Esophagus squamous epithelium (tissue), 5 donors: ENCODE measurements around the gene CAMTA1. TPM values are rescaled to one million over a fixed set of nuclear protein-coding genes. Genes with fewer than 3 reads are reported as not detected.
A peak's percentile ranks its signal among the peaks of the same experiment; 100 is the strongest.

Experiments
- DNase-seq: peaks from one replicate; lab custom pipeline; 2025; lab: John Stamatoyannopoulos, UW
- H3K27ac ChIP-seq, 4 donors: fragments of 200-600 bp; sonication (generic); one replicate each; pipeline ENCODE4 v1.5.1; 2016 to 2019; ENCODE audit warnings: mild to moderate bottlenecking in 1 of 4
- H3K27me3 ChIP-seq, 4 donors: fragments of 200-600 bp; sonication (generic); 1 replicate in 3 of 4; 2 replicates in 1 of 4; pipeline versions ENCODE4 v1.5.1 to v1.6.0; 2017 to 2021; ENCODE audit warnings: antibody characterized with exemption in 1 of 4
- H3K36me3 ChIP-seq, 3 donors: fragments of 200-600 bp; sonication (generic); one replicate each; pipeline ENCODE4 v1.5.1; 2016 to 2019
- H3K4me1 ChIP-seq, 3 donors: fragments of 200-600 bp; sonication (generic); one replicate each; pipeline ENCODE4 v1.5.1; 2017 to 2019
- H3K4me3 ChIP-seq, 4 donors: fragments of 200-600 bp; sonication (generic); 1 replicate in 3 of 4; 2 replicates in 1 of 4; pipeline ENCODE4 v1.5.1; 2016 to 2019; ENCODE audit warnings: mild to moderate bottlenecking in 2 of 4, moderate library complexity in 1 of 4
- H3K9me3 ChIP-seq, 3 donors: fragments of 200-600 bp; sonication (generic); one replicate each; pipeline ENCODE4 v1.5.1; 2016 to 2019
- CTCF ChIP-seq, 6 experiments: fragments of 450-650 bp in 4 of 6; fragments of 200-600 bp in 2 of 6; sonication (generic) in 2 of 6; IDR thresholded peaks; one replicate each; pipeline ENCODE4 v1.5.1; 2016 to 2019; ENCODE audit warnings: antibody characterized with exemption in 6 of 6, mild to moderate bottlenecking in 4 of 6, moderate library complexity in 4 of 6
- POLR2A ChIP-seq, 4 donors: fragments of 450-650 bp; IDR thresholded peaks; one replicate each; pipeline ENCODE4 v1.6.1; 2017; ENCODE audit warnings: antibody characterized with exemption in 4 of 4, mild to moderate bottlenecking in 4 of 4, moderate library complexity in 3 of 4
- WGBS, 2 donors: methylation state at CpG; one replicate each; pipeline ENCODE4 v1.1.5; 2018; 5-methylcytosine and 5-hydroxymethylcytosine counted together
- intact Hi-C: fragments of 100-400 bp; cut with DNase I; formaldehyde crosslinking; loops from one replicate; pipeline ENCODE4 v1.15.0; 2022
- total RNA-seq, 4 donors: library from RNA; depleted of rRNA; stranded (reverse); fragments of >200 nt; gene quantifications; one replicate each; pipeline ENCODE4 v1.1.0, GENCODE V29; 2016
- donor health status: DM: yes; HTN: yes; CAD: no.

Gene CAMTA1
- total RNA-seq, 4 donors from 2014 or later, result 31.3 to 77.4 (median 45.9) TPM

GRCh38 chr1:6960860-6961259, 175.6 kb downstream of the CAMTA1 start:
- DNase-seq, result no peak
- no peak for TF ChIP-seq POLR2A (IDR thresholded peaks at IDR 0.05)
- TF ChIP-seq CTCF (IDR thresholded peaks at IDR 0.05), result no peak
- 77 to 84% methylated on average over 3 of the region's 3 CpGs for WGBS, 2 donors

GRCh38 chr1:6961289-6961688, 176.0 kb downstream of the CAMTA1 start:
- no peak for TF ChIP-seq POLR2A (IDR thresholded peaks at IDR 0.05)
- no peak for TF ChIP-seq CTCF (IDR thresholded peaks at IDR 0.05)
- Histone ChIP-seq H3K4me3 (no peak overlapping the region), H3K4me1 (peaks cover 6 to 29% (median 9%) of the 10 kb centered on the region in 3 donors), H3K36me3 (no peaks in the 10 kb centered on the region), H3K9me3 (no peaks in the 10 kb centered on the region), H3K27me3 (peaks cover 0 to 84% (median 6%) of the 10 kb centered on the region in 4 donors), H3K27ac (no peak overlapping the region)
- 80 to 85% methylated on average over 6 of the region's 13 CpGs for WGBS, 2 donors
- intact Hi-C loops, result no loop called here
- no peak for DNase-seq

More at GRCh38 chr1:6960860-6961259, 175.6 kb downstream of the CAMTA1 start:
- H3K9me3 ChIP-seq, result no peaks in the 10 kb centered on the region
- no peak overlapping the region for H3K4me3 ChIP-seq
- no peak overlapping the region for H3K27ac ChIP-seq
- intact Hi-C loops, result no loop called here
- no peaks in the 10 kb centered on the region for H3K36me3 ChIP-seq
- peaks cover 6 to 29% (median 9%) of the 10 kb centered on the region in 3 donors for H3K4me1 ChIP-seq
- peaks cover 0 to 84% (median 6%) of the 10 kb centered on the region in 4 donors for H3K27me3 ChIP-seq

GRCh38 chr1:6961905-6962477, 176.7 kb downstream of the CAMTA1 start:
- 0 to 18% methylated on average over 5 to 6 of the region's 31 CpGs for WGBS, 2 donors
- Histone ChIP-seq H3K27ac (no peak overlapping the region), H3K4me1 (peaks cover 6 to 29% (median 9%) of the 10 kb centered on the region in 3 donors), H3K27me3 (peaks cover 0 to 83% (median 6%) of the 10 kb centered on the region in 4 donors), H3K4me3 (peak overlapping the region in 1 of 4 donors; percentile 45), H3K9me3 (no peaks in the 10 kb centered on the region), H3K36me3 (no peaks in the 10 kb centered on the region)
- DNase-seq, result no peak
- no peak for TF ChIP-seq CTCF (IDR thresholded peaks at IDR 0.05)
- TF ChIP-seq POLR2A (IDR thresholded peaks at IDR 0.05), result no peak
- intact Hi-C loops, result no loop called here

GRCh38 chr1:6962478-6962995, 177.3 kb downstream of the CAMTA1 start:
- intact Hi-C loops, result no loop called here
- H3K36me3 ChIP-seq, result no peaks in the 10 kb centered on the region
- DNase-seq, result no peak
- WGBS, 2 donors, result 2 to 3% methylated on average over 12 to 14 of the region's 14 CpGs
- peaks cover 6 to 29% (median 9%) of the 10 kb centered on the region in 3 donors for H3K4me1 ChIP-seq
- peak overlapping the region in 2 of 4 donors; percentile 19 to 45 for H3K4me3 ChIP-seq
- peaks cover 0 to 84% (median 6%) of the 10 kb centered on the region in 4 donors for H3K27me3 ChIP-seq
- H3K27ac ChIP-seq, result no peak overlapping the region
- TF ChIP-seq POLR2A (IDR thresholded peaks at IDR 0.05) (no peak), CTCF (IDR thresholded peaks at IDR 0.05) (no peak)
- no peaks in the 10 kb centered on the region for H3K9me3 ChIP-seq
